Measurements from ENCODE around the gene TMPRSS9. TPM values are rescaled to one million over a fixed set of nuclear protein-coding genes. Genes with fewer than 3 reads are reported as not detected.

The TMPRSS9 gene
- total RNA-seq, 2 experiments from 2014 or later: not detected

DNA sequence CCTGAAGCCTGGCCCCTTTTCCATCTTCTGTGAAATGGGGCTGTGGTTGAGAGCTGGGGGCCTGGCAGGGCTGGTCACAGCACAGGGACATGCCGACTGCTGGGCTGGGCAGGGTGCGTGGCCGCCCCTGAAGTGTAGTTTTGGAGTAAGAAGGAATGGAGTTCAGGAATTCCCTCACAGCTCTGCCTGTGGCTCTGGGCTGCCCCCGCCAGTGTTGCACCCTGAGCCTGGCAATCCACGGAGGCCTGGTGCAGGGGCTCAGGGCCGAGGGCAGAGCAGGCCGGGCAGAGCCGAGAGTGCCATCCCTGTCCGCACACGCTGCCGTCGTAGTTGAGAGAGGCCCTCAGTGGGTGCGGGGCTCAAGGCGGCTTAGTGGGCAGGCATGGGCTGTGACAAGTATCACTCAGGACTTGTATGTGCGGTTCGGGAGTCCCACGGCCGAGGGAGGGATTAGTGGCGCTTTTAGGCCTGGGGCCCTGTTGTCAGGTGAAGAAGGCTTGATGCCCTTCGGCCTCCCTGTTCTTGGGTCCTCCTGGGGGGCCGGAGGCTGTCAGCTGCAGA is 21.9 kb upstream of the TMPRSS9 start:
- CTCF ChIA-PET: no interaction called here
- POLR2A ChIA-PET: no interaction called here
- H3K4me1 Mint-ChIP-seq (ENCODE audit: low read depth): peaks cover 10% of the 10 kb centered on the region
- H3K36me3 Mint-ChIP-seq: peaks cover 8% of the 10 kb centered on the region
- H3K27ac Mint-ChIP-seq: no peak overlapping the region
- DNase-seq: no peak
- intact Hi-C loops (cut with micrococcal nuclease): no loop called here
- no peaks in the 10 kb centered on the region for H3K27me3 Mint-ChIP-seq
- H3K4me3 Mint-ChIP-seq: no peak overlapping the region
- H3K9me3 Mint-ChIP-seq: peaks cover 12% of the 10 kb centered on the region

DNA sequence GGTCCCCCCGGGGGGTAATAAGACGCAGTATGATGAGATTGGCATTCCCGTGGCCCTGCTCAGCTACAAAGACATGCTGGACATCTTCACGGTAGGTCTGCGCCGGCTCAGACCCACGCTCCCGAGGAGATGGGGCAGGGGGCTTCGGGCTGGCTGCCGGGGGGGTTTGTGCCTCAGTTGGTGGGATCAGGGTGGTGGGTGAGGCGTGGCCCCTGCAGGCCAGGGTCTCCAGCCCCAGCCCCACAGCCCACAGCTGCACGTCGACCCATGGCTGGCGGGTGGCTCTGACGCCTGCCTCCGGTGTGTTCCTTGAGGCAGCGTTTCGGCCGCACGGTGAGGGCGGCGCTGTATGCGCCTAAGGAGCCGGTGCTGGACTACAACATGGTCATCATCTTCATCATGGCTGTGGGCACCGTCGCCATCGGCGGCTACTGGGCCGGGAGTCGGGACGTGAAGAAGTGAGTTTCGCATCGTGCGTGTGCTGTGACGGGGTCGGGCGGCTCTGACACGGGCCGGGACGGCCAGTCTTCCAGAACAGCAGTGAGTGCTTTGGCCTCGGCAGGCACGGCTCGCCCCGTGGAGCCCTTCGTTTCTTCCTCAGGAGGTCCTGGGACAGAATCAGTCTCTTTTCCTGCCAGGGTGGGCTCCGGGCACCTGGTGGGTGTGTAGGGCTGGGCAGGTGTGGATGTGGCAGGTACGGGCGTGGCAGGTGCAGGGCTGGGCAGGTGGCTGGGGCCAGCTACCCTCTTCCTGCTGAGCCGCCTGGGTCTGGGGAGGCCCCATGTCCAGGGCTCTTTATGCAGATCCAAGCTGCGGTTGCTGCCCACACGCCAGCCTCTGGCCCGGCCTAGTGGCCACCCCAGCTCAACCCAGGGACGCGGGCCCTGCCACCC is 21.1 kb upstream of the TMPRSS9 start:
- Mint-ChIP-seq H3K4me1 (ENCODE audit: low read depth) (peaks cover 10% of the 10 kb centered on the region), H3K9me3 (peaks cover 12% of the 10 kb centered on the region), H3K4me3 (no peak overlapping the region), H3K27me3 (no peaks in the 10 kb centered on the region), H3K27ac (no peak overlapping the region), H3K36me3 (peaks cover 8% of the 10 kb centered on the region)
- intact Hi-C loops (cut with micrococcal nuclease): no loop called here
- ChIA-PET POLR2A (no interaction called here), CTCF (no interaction called here)
- no peak for DNase-seq

DNA sequence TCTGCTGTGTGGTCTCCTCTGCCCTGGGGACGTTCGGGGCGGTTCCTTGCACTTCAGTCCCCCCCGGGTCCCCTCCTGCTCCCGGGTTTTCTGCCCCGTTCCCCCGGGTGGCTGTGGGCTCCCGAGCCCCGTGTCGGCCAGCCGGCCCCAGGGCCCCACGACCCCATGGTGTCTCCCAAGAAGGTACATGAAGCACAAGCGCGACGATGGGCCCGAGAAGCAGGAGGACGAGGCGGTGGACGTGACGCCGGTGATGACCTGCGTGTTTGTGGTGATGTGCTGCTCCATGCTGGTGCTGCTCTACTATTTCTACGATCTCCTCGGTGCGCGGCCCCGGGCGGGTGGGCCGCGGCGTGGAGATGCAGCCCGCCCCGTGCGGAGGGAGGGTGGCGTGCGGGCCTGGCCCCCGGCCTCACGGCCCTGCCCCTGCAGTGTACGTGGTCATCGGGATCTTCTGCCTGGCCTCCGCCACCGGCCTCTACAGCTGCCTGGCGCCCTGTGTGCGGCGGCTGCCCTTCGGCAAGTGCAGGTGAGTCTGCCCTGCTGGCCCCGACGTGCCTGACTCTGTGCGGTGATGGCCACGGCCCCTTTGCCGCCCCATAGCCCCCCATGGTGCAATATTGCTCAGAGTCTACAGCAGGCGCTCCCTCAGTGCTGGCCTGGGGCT is 20.3 kb upstream of the TMPRSS9 start:
- peaks cover 12% of the 10 kb centered on the region for H3K9me3 Mint-ChIP-seq
- H3K36me3 Mint-ChIP-seq: peaks cover 8% of the 10 kb centered on the region
- no peak overlapping the region for H3K27ac Mint-ChIP-seq
- peaks cover 10% of the 10 kb centered on the region for H3K4me1 Mint-ChIP-seq (ENCODE audit: low read depth)
- ChIA-PET POLR2A (no interaction called here), CTCF (no interaction called here)
- intact Hi-C loops (cut with micrococcal nuclease): no loop called here
- H3K27me3 Mint-ChIP-seq: no peaks in the 10 kb centered on the region
- no peak overlapping the region for H3K4me3 Mint-ChIP-seq
- DNase-seq: no peak

DNA sequence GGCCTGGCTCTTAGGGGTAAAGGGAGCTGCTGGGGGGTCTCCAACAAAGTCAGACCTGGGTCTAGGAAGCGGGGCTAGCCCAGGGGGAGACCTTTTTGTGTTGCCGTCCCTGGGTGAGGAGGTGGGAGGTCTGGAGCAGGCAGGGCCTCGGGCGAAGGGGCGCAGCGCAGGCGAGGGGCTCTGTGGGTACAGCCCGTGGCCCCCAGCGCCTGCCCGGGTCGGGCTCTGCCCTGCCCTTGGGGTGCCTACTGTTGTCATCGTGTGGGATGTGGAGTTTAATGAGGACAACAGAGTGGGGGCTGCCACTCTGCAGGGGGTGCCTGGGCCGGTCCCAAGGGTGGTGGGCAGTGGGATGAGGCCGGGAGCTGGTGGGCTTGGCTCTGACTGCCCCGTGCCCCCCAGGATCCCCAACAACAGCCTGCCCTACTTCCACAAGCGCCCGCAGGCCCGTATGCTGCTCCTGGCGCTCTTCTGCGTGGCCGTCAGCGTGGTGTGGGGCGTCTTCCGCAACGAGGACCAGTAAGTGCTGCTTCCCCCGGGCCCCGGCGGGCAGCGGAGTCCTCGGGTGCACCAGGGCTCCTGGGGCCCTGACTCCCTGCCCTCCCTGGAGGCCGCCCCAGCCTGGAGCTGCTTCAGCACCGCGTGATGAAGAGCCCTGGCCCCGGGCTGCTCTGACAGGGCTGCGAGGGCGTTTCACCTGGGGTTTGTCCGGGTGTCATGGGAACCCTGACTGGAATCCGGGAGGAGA is 19.4 kb upstream of the TMPRSS9 start:
- ChIA-PET POLR2A (interaction anchor here (0.6 kb wide), 1 partner anchor 444 kb away, joined by 3 read pairs; no protein-coding TSS in a partner anchor), CTCF (no interaction called here)
- H3K36me3 Mint-ChIP-seq: peaks cover 7% of the 10 kb centered on the region
- H3K4me1 Mint-ChIP-seq (ENCODE audit: low read depth): peaks cover 9% of the 10 kb centered on the region
- no peak overlapping the region for H3K27ac Mint-ChIP-seq
- no peak overlapping the region for H3K4me3 Mint-ChIP-seq
- H3K27me3 Mint-ChIP-seq: no peaks in the 10 kb centered on the region
- intact Hi-C loops (cut with micrococcal nuclease): no loop called here
- H3K9me3 Mint-ChIP-seq: peaks cover 9% of the 10 kb centered on the region
- DNase-seq: no peak

DNA sequence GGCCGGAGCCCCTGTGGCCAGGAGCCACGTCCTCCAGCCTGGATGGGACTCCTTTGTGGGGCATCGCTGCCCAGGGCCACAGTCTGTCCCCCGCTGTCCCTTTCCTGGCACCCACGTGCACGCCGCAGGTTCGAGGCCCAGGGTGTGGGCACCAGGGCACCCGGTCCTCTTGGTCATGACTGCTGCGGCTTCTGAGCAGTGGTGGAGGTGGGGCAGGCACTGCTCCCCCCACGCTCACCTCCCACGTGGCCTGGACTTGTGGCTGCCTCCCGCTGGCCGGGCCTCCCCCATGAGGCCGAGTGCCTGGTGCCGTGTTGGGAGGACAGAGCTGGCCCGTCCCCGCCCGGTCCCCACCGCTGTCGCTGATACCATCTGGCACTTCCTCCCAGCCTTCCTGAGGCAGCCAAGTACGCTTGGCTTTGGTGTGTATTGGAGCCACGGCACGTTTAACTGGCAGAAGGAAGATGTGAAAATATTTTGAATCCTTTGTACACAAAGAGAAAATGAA is 18.8 kb upstream of the TMPRSS9 start:
- H3K9me3 Mint-ChIP-seq: peaks cover 3% of the 10 kb centered on the region
- intact Hi-C loops (cut with micrococcal nuclease): no loop called here
- no peaks in the 10 kb centered on the region for H3K27me3 Mint-ChIP-seq
- DNase-seq: no peak
- peaks cover under 1% of the 10 kb centered on the region for H3K36me3 Mint-ChIP-seq
- POLR2A ChIA-PET: no interaction called here
- H3K4me3 Mint-ChIP-seq: no peak overlapping the region
- H3K27ac Mint-ChIP-seq: no peak overlapping the region
- CTCF ChIA-PET: interaction anchor here (0.9 kb wide), 1 partner anchor 105 kb away, joined by 3 read pairs; the partner anchor contains the start of gene PLEKHJ1
- peaks cover 3% of the 10 kb centered on the region for H3K4me1 Mint-ChIP-seq (ENCODE audit: low read depth)

DNA sequence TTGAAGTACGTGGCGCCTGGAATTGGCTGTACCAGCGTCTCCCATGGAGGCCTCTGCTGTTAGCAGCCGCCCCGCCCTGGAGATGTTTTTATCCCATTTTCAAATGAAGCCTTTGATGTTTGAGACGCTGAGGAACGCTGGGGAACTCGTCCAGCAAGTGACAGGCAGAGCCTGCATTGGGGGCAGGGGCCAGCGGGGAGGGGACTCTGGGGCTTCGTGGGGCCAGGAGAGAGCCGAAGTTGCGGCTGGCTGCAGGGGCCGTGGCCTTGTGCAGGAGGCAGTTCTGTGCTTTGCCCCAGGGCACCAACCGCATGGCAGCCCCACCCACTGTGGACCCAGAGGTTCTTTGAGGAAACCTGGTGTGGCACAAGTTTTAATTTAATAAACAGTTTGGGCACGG is 18.1 kb upstream of the TMPRSS9 start:
- Mint-ChIP-seq H3K4me1 (ENCODE audit: low read depth) (no peaks in the 10 kb centered on the region), H3K36me3 (no peaks in the 10 kb centered on the region), H3K27ac (no peak overlapping the region), H3K9me3 (no peaks in the 10 kb centered on the region), H3K27me3 (no peaks in the 10 kb centered on the region), H3K4me3 (no peak overlapping the region)
- ChIA-PET CTCF (interaction anchor here (0.9 kb wide), 1 partner anchor 106 kb away, joined by 3 read pairs; the partner anchor contains the start of gene PLEKHJ1), POLR2A (no interaction called here)
- DNase-seq: no peak
- intact Hi-C loops (cut with micrococcal nuclease): no loop called here

DNA sequence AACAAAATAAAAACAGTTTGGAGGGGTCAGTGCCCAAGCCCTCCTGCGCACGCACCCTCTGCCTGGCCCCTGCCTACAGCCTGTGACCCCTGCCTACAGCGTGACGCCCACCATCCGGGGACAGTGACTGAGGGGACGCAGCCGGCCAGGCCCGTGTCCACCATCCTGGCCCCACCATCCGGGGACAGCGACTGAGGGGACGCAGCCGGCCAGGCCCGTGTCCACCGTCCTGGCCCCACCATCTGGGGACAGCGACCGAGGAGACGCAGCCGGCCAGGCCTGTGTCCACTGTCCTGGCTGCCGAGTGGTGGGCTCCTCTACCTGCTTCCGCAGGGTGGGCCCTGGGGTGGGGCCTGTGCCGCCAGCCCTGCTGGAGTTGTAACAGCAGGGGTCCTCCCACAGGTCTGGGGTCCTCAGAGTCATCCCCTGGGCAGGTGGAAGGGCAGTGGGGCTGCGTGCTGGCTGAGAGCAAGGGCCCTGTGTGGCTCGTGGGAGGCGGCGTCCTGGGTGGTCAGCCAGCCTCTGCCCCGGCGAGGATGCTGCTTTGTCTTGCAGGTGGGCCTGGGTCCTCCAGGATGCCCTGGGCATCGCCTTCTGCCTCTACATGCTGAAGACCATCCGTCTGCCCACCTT is 17.3 kb upstream of the TMPRSS9 start:
- DNase-seq: no peak
- Mint-ChIP-seq H3K4me3 (no peak overlapping the region), H3K27ac (no peak overlapping the region), H3K36me3 (no peaks in the 10 kb centered on the region), H3K9me3 (no peaks in the 10 kb centered on the region), H3K4me1 (ENCODE audit: low read depth) (no peaks in the 10 kb centered on the region), H3K27me3 (no peaks in the 10 kb centered on the region)
- ChIA-PET POLR2A (no interaction called here), CTCF (no interaction called here)
- intact Hi-C loops (cut with micrococcal nuclease): no loop called here

DNA sequence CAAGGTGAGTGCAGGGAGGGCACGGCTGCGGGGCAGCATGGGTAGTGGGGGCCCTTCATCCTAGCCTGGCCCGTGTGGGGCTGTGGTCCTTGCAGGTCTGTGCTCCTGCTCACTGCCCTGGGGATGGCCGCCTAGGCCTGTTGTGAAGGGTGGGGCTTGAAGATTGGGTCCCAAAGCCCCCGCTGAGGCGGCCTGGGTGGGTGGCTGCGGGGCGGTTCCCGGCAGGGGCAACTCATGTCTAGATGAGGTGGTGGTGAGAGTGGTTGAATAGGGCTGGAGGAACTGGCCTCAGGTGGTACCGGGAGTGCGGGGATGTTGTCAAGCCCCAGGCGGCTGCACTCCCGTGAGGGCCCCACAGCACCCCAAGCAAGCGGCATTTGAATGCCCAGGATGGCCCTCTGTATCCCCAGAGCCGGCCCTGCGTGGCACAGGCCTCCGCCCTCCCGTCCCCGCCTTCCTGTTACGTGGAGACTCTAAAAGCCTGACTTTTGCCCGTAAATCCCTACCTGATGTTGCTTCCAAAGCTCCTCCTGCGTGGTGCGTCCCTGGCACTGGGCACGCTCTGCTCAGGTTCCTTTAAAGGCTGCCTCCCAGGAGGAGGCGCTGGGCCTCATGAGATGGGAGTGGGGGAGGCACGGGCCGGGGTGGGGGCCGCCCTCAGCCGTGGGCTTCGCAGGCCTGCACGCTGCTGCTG is 16.6 kb upstream of the TMPRSS9 start:
- CTCF ChIA-PET: no interaction called here
- POLR2A ChIA-PET: no interaction called here
- no peaks in the 10 kb centered on the region for H3K27me3 Mint-ChIP-seq

DNA sequence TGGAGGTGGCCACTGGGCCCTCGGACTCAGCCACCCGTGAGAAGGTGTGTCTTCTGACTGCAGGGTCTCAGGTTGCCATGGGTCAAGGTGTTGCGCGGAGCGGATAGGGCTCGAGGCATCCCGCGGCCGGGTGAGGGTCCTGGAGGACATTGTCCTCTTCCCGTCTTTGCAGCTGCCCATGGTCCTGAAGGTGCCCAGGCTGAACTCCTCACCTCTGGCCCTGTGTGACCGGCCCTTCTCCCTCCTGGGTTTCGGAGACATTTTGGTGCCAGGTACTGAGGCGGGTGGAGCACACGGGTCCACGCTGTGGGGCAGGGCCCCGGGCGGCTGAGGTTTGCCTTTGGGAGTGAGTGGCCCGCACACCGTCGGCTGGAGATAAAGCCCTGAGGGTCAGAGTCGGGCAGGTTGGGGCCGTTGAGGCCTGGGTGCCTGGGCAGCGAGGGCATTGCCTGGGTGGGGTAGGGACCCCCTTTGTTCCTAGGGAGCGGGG is 15.6 kb upstream of the TMPRSS9 start:
- Mint-ChIP-seq H3K27ac (no peak overlapping the region), H3K9me3 (no peaks in the 10 kb centered on the region), H3K4me3 (no peak overlapping the region), H3K4me1 (ENCODE audit: low read depth) (no peaks in the 10 kb centered on the region), H3K27me3 (no peaks in the 10 kb centered on the region), H3K36me3 (no peaks in the 10 kb centered on the region)
- ChIA-PET POLR2A (no interaction called here), CTCF (no interaction called here)
- intact Hi-C loops (cut with micrococcal nuclease): no loop called here
- no peak for DNase-seq

More for the DNA sequence above, 16.6 kb upstream of the TMPRSS9 start:
- intact Hi-C loops (cut with micrococcal nuclease): no loop called here
- no peaks in the 10 kb centered on the region for H3K9me3 Mint-ChIP-seq
- no peaks in the 10 kb centered on the region for H3K36me3 Mint-ChIP-seq
- no peak overlapping the region for H3K27ac Mint-ChIP-seq
- H3K4me1 Mint-ChIP-seq (ENCODE audit: low read depth): no peaks in the 10 kb centered on the region
- no peak overlapping the region for H3K4me3 Mint-ChIP-seq
- no peak for DNase-seq

DNA sequence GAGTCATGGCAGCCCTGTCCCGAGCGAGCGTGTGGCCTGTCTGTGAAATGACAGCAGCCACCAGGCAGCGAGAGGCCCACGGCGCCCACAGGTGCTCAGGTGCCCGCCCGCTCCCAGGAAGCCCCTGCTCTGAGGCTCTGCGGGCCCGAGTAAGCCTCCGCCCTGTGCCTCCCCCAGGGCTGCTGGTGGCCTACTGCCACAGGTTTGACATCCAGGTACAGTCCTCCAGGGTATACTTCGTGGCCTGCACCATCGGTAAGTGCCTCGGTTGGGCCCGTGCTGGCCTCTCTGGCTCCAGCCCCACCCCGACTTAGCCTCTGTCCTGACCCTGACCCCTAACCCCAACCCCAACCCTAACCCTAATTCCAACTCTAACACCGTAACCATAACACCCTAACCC is 15.0 kb upstream of the TMPRSS9 start:
- no peaks in the 10 kb centered on the region for H3K36me3 Mint-ChIP-seq
- H3K27me3 Mint-ChIP-seq: no peaks in the 10 kb centered on the region
- intact Hi-C loops (cut with micrococcal nuclease): no loop called here
- no peaks in the 10 kb centered on the region for H3K4me1 Mint-ChIP-seq (ENCODE audit: low read depth)
- no peaks in the 10 kb centered on the region for H3K9me3 Mint-ChIP-seq
- POLR2A ChIA-PET: no interaction called here
- CTCF ChIA-PET: no interaction called here
- H3K4me3 Mint-ChIP-seq: no peak overlapping the region
- no peak overlapping the region for H3K27ac Mint-ChIP-seq
- no peak for DNase-seq

All from activated CD4-positive, alpha-beta memory T cell treated with anti-CD3 and anti-CD28 coated beads for 36 hours (primary cell).